GM19452 (cell line): ENCODE measurements around the gene ACAP3.

Experiments used
- ATAC-seq: cut with Tn5 transposase; IDR thresholded peaks from one replicate; pipeline ENCODE4 v1.9.1; 2021; ENCODE audit not compliant: unreplicated experiment

The ACAP3 gene

GRCh38 chr1:1344655-1345361 is 37.1 kb upstream of the ACAP3 start:
- ATAC-seq = no peak

DNA sequence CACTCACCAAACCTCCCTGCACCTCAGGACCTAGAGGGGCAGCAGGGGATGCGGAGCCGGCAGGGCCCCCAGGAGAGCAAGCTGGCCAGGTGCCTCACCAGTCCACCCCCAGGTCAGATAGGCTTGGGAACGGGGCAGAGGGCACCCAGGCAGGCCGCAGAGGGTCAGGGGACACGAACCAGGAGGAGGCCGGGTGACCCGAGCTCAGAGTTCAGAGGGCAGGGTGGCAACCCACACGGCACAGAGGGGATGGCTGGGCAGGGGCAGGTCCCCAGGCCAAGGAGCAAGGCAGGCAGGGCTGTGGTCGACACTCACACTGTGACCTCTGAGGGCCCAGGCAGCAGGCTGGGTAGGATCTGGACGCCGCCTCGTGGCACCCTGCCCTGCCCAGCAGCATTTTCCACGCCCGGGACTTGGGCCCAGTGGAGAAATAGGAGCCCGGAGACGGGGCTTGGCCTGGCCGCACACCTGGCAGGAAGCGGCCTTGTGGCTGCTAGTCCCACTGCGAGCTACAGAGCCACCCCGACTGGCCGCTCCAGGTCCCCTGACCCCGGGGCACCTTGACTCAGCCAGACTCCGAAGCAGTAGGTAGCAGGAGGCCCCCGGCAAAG is 36.2 kb upstream of the ACAP3 start:
- ATAC-seq = no peak

- ATAC-seq = no peak
Measured at GRCh38 chr1:1342584-1343115, 34.9 kb upstream of the ACAP3 start.

GRCh38 chr1:1342061-1342562 is 34.4 kb upstream of the ACAP3 start:
- no peak for ATAC-seq

GRCh38 chr1:1341549-1342021 is 33.9 kb upstream of the ACAP3 start:
- no peak for ATAC-seq

DNA sequence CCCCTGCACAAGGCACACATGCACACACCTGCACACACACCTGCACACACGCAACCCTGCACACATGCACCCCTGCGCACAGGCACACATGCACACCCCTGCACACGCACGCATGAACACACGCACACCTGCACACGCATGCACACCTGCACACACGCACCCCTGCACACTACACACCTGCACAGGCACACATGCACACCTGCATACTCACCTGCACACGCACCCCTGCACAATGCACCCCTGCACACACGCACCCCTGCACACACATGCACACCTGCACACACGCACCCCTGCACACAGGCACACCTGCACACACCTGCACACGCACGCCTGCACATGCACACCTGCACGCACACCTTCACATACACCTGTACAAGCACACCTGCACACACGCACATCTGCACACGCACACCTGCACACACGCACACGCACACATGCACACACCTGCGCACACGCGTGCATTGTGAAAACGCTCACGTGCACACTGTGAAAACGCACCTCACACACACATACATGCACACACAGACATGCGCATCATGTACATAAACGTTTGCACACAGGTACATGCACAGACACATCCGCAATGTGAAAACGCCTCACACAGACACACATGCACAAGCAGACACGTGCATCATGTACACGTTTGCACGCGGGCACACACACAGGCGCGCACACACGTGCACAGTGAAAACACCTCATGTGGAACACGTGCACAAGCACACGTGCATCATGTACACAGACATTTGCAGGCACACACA is 33.2 kb upstream of the ACAP3 start:
- no peak for ATAC-seq

- no peak for ATAC-seq
Measured at GRCh38 chr1:1340185-1340584, 32.5 kb upstream of the ACAP3 start.

- ATAC-seq = no peak
Measured at GRCh38 chr1:1338278-1338677, 30.5 kb upstream of the ACAP3 start.

DNA sequence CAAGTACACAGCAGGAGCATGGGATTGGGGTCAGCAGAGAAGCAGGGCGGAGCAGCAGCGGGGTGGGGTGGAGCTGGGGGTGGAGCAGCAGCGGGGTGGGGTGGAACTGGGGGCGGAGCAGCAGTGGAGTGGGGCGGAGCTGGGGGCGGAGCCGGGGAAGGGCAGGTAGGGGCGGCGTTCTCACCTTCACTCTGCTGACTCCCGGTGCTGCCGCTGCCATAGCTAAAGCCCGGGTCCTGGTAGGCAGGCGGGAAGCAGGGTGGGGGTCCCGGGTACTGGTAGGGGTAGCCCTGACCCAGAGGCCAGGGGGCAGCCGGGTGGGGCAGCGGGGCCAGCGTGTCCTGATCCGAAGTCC is 30.0 kb upstream of the ACAP3 start:
- no peak for ATAC-seq

GRCh38 chr1:1336931-1337792 is 29.4 kb upstream of the ACAP3 start:
- no peak for ATAC-seq

DNA sequence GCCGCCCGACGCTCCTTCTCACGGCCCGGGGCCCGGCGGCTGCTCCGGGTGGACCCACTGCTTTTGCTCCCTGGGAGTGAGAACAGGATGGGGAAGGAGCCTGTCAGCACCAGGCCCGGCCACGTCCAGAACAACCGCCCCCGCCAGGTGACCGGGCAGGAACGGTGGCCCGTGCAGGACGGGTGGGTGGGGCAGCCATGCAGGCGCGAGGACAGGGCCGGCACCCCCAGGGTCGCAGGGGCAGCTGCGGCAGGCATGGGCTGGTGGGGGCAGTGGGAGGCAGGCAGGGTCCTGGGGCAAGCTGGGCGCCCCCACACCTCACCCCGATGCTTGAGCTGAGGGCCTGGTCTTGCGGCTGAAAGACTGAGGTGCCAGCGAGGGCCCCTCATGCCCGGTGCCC is 28.7 kb upstream of the ACAP3 start:
- no peak for ATAC-seq

GRCh38 chr1:1335792-1336248 is 28.1 kb upstream of the ACAP3 start:
- no peak for ATAC-seq

DNA sequence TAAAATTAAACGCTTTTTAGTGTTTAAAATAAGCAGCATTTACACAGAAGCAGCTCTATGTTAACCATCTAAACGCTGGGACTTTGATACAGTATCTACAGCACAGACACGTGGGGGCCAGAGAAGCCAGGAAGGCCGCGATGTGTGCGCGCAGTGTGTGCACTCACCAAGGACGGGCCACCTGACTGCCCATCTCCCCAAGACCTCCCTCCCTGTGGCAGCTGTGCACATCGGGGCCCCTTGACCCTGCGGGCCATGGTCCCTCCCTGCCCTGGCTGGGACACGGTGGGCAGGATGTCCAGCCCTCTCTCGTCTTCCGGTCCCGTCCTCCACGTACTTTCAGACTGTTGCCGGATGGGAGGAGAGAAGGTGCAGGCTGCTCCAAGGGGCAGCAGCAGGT is 27.6 kb upstream of the ACAP3 start:
- ATAC-seq = no peak

GRCh38 chr1:1334835-1335234 is 27.1 kb upstream of the ACAP3 start:
- ATAC-seq = no peak

GRCh38 chr1:1333551-1334241 is 26.0 kb upstream of the ACAP3 start:
- no peak for ATAC-seq

GRCh38 chr1:1332774-1333480 is 25.2 kb upstream of the ACAP3 start:
- no peak for ATAC-seq

- ATAC-seq = no peak
Measured at GRCh38 chr1:1332031-1332755, 24.5 kb upstream of the ACAP3 start.

DNA sequence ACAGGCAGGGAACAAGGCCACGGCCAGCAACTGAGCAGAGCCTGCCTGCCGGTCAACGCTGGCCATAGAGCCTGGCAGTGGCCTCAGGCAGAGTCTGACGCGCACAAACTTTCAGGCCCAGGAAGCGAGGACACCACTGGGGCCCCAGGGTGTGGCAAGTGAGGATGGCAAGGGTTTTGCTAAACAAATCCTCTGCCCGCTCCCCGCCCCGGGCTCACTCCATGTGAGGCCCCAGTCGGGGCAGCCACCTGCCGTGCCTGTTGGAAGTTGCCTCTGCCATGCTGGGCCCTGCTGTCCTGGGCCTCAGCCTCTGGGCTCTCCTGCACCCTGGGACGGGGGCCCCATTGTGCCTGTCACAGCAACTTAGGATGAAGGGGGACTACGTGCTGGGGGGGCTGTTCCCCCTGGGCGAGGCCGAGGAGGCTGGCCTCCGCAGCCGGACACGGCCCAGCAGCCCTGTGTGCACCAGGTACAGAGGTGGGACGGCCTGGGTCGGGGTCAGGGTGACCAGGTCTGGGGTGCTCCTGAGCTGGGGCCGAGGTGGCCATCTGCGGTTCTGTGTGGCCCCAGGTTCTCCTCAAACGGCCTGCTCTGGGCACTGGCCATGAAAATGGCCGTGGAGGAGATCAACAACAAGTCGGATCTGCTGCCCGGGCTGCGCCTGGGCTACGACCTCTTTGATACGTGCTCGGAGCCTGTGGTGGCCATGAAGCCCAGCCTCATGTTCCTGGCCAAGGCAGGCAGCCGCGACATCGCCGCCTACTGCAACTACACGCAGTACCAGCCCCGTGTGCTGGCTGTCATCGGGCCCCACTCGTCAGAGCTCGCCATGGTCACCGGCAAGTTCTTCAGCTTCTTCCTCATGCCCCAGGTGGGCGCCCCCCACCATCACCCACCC is 23.6 kb upstream of the ACAP3 start, which contains the start of gene TAS1R3:
Gene TAS1R3 (plus strand): TSS at position 213 of the 898 bp plus-strand sequence. CDS start 66 bp downstream, at position 279.
- no peak for ATAC-seq
